Lower leg skin (tissue), 4 donors: ENCODE measurements around the gene PKP2. TPM values are rescaled to one million over a fixed set of nuclear protein-coding genes. Genes with fewer than 3 reads are reported as not detected.
"Not testable (repeated sequence)": the region's sequence is repeated elsewhere in the genome, so short reads cannot be mapped to it uniquely, and the experiment has no call there.

Experiments
- DNase-seq, 2 donors: peaks; one replicate each; pipeline ENCODE4 v3.0.0-alpha.2; 2019; ENCODE audit warnings: low spot score in 2 of 2
- H3K4me3 ChIP-seq: fragments of 200-600 bp; sonication (generic); 2 replicates; pipeline ENCODE4 v1.5.1; 2017; ENCODE audit warnings: mild to moderate bottlenecking, low read depth; ENCODE audit not compliant: poor library complexity, severe bottlenecking
- POLR2A ChIP-seq, 2 donors: fragments of 450-650 bp; IDR thresholded peaks; one replicate each; pipeline ENCODE4 v1.6.1; 2016 to 2017; ENCODE audit warnings: antibody characterized with exemption in 2 of 2, mild to moderate bottlenecking in 1 of 2, moderate library complexity in 1 of 2
- WGBS, 2 donors: methylation state at CpG; one replicate each; pipeline ENCODE4 v1.1.5; 2018; 5-methylcytosine and 5-hydroxymethylcytosine counted together
- intact Hi-C: fragments of 100-400 bp; cut with DNase I; formaldehyde crosslinking; loops from one replicate; pipeline ENCODE4 v1.15.0; 2023; ENCODE audit warnings: low total_unique reads
- total RNA-seq, 4 donors: library from RNA; depleted of rRNA; stranded (reverse); fragments of >200 nt; gene quantifications; one replicate each; pipeline ENCODE4 v1.1.0, GENCODE V29; 2016
- TF ChIP-seq, protein P1 (sequence below), 3 donors: fragments of 450-650 bp; IDR thresholded peaks; one replicate each; pipeline ENCODE4 v1.5.1; 2016; ENCODE audit warnings: antibody characterized with exemption in 3 of 3, mild to moderate bottlenecking in 3 of 3, moderate library complexity in 2 of 3

PKP2 gene
- total RNA-seq, 4 donors from 2014 or later = 7.5 to 10.5 (median 9.2) TPM

- intact Hi-C loops = no loop called here
- DNase-seq = no peak
- 89 to 93% methylated on average over 8 of the region's 8 CpGs for WGBS, 2 donors
- H3K4me3 ChIP-seq = no peak overlapping the region
- TF ChIP-seq, protein P1, sequence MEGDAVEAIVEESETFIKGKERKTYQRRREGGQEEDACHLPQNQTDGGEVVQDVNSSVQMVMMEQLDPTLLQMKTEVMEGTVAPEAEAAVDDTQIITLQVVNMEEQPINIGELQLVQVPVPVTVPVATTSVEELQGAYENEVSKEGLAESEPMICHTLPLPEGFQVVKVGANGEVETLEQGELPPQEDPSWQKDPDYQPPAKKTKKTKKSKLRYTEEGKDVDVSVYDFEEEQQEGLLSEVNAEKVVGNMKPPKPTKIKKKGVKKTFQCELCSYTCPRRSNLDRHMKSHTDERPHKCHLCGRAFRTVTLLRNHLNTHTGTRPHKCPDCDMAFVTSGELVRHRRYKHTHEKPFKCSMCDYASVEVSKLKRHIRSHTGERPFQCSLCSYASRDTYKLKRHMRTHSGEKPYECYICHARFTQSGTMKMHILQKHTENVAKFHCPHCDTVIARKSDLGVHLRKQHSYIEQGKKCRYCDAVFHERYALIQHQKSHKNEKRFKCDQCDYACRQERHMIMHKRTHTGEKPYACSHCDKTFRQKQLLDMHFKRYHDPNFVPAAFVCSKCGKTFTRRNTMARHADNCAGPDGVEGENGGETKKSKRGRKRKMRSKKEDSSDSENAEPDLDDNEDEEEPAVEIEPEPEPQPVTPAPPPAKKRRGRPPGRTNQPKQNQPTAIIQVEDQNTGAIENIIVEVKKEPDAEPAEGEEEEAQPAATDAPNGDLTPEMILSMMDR (IDR thresholded peaks at IDR 0.05) = no peak
- no peak for TF ChIP-seq POLR2A (IDR thresholded peaks at IDR 0.05)
Observed at GRCh38 chr12:32868885-32869284, 27.7 kb downstream of the PKP2 start.

- no peak overlapping the region for H3K4me3 ChIP-seq
- DNase-seq = no peak
- 84 to 86% methylated on average over 2 of the region's 2 CpGs for WGBS, 2 donors
- TF ChIP-seq POLR2A (IDR thresholded peaks at IDR 0.05) = no peak
- TF ChIP-seq, protein P1 (IDR thresholded peaks at IDR 0.05) = no peak
- intact Hi-C loops = no loop called here
Observed at GRCh38 chr12:32864731-32865130, 31.8 kb downstream of the PKP2 start.

DNA sequence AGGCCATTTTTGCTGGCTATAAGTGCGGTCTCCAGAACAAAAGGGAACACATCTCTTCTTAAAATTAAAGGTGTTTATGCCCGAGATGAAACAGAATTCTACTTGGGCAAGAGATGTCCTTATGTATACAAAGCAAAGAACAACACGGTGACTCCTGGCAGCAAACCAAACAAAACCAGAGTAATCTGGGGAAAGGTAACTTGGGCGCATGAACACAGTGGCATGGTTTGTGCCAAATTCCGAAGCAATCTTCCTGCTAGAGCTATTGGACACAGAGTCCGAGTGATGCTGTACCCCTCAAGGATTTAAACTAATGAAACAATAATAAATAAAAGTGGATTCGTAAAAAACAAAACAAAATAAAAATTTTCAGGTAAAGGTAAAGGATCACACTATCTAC, 33.4 kb downstream of the PKP2 start:
- H3K4me3 ChIP-seq = no peak overlapping the region
- TF ChIP-seq POLR2A (IDR thresholded peaks at IDR 0.05) = no peak
- TF ChIP-seq, protein P1 (IDR thresholded peaks at IDR 0.05) = no peak
- intact Hi-C loops = no loop called here
- DNase-seq = no peak
- WGBS, 2 donors = 78 to 91% methylated on average over 7 of the region's 7 CpGs

DNA sequence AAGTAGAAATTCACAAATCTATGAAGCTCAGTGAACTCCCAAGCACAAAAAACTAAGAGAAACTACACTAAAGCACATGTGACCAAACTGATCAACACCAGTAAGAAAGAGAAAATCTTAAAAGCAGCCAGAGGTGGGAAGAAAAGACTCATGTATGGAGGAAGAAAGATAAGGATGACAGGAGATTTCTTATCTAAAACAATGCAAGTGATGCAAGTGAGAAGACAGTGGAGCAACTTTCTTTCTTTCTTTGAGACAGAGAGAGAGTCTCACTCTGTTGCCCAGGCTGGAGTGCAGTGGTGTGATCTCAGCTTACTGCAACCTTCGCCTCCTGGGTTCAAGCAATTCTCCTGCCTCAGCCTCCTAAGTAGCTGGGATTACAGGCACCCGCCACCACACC, 34.9 kb downstream of the PKP2 start:
- intact Hi-C loops, H3K4me3 ChIP-seq, DNase-seq: not testable (repeated sequence)
- 92% methylated on average over 2 of the region's 2 CpGs for WGBS, 2 donors

GRCh38 chr12:32860192-32860591, 36.4 kb downstream of the PKP2 start:
- no peak overlapping the region for H3K4me3 ChIP-seq
- intact Hi-C loops = no loop called here
- DNase-seq = no peak
- TF ChIP-seq, protein P1 (IDR thresholded peaks at IDR 0.05) = no peak
- TF ChIP-seq POLR2A (IDR thresholded peaks at IDR 0.05) = no peak

DNA sequence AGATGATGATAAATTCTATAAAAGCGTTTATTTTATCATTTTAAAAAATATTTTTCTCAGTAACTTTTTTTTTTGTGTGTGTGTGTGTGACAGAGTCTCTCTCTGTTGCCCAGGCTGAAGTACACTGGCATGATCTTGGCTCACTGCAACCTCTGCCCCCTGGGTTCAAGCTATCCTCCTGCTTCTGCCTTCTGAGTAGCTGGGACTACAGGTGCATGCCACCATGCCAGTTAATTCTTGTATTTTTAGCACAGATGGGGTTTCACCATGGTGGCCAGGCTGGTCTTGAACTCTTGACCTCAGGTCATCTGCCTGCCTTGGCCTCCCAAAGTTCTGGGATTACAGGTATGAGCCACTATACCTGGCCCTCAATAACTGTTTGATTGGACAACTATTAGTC, 37.2 kb downstream of the PKP2 start:
- H3K4me3 ChIP-seq = no peak overlapping the region
- intact Hi-C loops = no loop called here
- WGBS, 2 donors = 73% methylated on average over 1 of the region's 1 CpG
- TF ChIP-seq, protein P1 (IDR thresholded peaks at IDR 0.05) = no peak
- TF ChIP-seq POLR2A (IDR thresholded peaks at IDR 0.05) = no peak
- DNase-seq = no peak
